Measurements from ENCODE around the gene USF1.
"Not testable (repeated sequence)": the region's sequence is repeated elsewhere in the genome, so short reads cannot be mapped to it uniquely, and the experiment has no call there.

USF1 gene

DNA sequence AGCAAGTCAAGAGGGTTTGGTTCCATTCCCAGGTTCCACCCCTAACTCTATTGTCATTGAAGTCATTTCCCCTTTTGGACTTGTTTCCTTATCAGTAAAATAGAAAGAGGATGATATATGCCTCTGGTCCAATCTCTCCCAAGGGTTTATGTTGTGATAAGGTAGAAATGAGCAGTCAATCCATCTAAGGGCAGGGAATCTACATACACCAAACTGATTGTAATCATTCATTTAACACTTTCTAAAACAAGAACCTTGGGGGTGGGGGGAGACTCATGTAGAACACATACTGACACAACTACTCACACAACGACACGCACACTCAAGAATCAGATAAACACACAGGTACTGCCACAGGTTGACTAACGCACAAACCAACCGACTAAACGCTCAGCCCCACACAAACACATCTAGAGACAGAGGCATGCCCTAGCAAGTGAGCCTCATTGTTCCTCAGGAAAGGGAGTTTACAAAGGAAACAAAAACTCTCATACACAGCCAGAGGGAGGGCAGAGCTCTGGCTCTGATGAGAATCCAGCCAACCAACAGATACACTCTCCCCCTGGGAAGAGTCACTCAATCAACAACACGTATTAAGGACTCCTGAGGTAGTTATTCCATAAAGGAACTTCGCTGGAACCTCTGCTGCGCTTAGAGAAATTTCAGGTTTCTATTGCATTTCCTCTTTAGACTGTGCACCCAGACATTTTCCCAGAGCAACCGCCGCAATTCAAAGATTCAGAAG lies 25.9 kb downstream of the USF1 start:
- DNase-seq (ENCODE audit: low read depth in 3 of 3), result no peak

DNA sequence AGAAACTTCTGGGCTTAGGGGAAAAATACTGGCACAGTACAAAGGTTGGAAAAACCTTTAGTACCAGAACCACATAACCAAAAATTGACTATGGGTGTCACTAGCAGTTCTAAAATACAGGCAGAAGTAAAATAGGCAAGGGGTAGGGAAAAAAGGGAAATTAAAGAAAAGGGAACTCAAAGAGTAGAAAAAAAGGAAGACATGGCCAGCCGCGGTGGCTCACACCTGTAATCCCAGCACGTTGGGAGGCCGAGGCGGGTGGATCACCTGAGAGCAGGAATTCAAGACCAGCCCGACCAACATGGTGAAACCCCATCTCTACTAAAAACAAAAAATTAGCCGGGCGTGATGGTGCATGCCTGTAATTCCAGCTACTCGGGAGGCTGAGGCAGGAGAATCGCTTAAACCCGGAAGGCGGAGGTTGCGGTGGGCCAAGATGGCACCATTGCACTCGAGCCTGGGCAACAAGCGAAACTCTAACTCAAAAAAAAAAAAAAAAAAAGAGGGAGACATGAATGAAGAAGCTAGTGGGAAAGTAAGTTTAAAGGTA lies 26.6 kb downstream of the USF1 start:
- not testable (repeated sequence) for DNase-seq (ENCODE audit: low read depth in 3 of 3)

DNA sequence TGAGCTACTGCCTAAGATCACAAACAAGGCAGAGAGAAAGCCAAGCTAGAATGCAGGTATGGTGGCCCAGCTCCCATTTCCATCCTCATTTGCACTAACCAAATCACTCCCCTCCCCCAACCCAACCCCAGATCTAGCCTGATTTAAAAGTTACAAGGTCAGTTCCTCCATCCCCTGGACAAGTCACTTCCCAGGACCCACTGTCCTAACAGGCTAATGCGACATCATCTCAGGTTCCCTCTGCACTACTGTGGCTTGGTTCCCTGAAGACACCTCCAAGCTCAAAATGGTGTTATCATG lies 27.2 kb downstream of the USF1 start:
- DNase-seq (ENCODE audit: low read depth in 3 of 3), result no peak

DNA sequence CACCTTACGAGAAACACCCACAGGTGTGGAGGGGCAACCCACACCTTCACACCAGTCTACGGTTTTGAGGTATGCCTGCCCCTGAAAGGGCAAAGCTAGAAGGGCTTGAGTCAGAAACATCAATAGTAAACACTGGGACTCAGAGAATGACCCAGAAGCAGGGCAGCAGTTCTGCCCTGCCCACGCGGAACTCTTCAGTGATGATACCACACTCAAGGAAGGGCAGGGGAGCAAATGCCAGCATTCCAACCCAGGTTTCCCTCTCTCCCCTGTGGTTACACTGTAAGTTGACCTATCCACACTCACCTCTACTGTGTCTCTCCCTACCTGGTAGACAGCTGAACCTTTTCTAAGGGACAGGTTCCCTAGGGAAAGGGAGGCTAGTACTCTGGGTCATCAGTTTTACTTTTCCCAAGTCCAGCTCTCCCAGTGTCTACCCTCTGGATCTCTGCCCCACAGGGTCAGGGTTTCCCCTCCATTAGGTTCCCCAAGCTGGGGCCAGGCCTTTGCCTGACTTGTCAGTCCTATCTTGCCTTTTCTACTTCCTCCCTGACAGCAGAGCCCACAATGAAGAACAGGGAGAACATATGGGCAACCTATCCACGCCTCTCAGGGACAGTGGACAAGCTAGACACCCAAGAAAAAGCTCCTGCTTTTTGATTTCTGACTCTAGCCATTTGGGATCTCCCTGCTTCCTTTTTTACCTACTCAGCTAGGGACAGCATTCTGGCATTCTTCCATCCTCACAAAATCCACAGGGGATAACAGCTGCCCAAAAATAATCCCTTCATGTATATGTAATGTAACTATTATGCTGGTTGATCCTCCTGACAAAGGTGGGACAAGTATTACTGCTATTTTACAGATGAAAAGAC lies 27.8 kb downstream of the USF1 start:
- no peak for DNase-seq (ENCODE audit: low read depth in 3 of 3)

DNA sequence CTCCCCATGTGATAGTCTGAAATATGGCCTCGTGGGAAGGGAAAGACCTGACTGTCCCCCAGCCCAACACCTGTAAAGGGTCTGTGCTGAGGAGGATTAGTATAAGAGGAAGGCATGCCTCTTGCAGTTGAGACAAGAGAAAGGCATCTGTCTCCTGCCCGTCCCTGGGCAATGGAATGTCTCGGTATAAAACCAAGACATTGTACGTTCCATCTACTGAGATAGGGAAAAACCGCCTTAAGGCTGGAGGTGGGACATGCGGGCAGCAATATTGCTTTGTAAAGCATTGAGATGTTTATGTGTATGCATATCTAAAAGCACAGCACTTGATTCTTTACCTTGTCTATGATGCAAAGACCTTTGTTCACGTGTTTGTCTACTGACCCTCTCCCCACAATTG lies 28.6 kb downstream of the USF1 start:
- DNase-seq (ENCODE audit: low read depth in 3 of 3), result not testable (repeated sequence)

DNA sequence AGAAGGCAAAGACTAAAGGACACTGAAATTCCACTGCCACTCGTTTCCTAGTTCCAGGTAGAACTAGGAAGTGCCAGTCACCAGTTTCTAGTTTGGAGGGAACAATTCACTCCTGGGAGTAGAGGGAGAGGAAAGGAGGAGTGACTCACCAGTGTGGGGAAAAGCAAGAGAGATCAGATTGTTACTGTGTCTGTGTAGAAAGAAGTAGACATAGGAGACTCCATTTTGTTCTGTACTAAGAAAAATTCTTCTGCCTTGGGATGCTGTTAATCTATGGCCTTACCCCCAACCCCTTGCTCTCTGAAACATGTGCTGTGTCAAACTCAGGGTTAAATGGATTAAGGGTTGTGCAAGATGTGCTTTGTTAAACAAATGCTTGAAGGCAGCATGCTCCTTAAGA lies 29.1 kb downstream of the USF1 start:
- DNase-seq (ENCODE audit: low read depth in 3 of 3), result not testable (repeated sequence)

DNA sequence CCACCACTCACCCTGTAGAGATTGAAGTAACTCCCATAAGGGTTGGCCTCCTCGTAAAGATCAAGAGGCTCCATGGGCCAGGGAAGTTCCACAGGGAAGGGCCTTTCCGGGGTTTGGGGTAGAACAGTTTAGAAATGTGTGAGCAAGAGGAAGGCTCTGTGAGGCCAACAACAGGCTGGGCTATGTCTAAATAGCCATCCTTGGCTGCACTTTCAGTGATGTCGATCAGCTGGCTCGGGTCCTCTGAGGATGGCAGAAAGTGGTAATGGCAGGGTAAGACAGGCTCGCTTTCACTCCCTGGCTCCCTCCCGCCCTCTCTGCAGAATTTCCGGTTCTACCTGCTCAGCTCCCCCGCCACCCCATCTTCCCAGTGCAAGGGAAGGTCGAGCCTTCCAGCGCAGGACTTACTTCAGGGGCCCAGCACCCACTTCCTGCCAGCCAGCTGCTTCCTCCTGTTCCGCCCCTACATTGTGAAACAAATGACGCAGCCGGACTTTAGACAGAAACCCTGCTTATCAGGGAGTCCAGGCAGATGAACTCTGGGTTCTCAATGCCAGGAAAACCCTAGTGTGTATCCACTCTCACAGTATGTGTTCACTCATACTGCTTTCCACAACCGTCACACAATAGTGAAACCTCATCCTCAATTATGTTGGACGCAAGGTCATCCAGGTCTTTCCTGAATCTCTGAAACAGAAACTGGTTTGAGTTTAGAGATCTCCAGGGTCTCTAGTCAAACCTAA lies 32.1 kb downstream of the USF1 start:
- peak in 2 of 3 experiments; percentile 26 to 68 for DNase-seq (ENCODE audit: low read depth in 3 of 3)

DNA sequence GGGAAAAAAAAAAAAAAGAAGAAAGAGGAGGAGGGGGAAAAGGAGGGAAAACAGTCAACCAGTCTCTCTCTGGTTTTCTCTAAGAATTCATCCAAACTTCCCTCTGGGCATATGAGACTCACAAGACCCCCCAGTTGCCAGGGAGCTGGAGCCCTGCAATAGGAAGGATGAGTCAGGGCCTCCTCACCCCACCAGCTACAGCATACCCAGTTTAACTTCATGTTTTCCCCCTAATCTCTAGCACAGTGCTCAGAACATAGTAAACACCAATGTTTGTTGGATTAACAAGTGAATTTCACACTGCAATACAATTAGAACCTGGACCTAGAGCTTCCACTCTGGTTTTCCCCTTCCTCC lies 32.7 kb downstream of the USF1 start:
- DNase-seq (ENCODE audit: low read depth in 3 of 3), result no peak

DNA sequence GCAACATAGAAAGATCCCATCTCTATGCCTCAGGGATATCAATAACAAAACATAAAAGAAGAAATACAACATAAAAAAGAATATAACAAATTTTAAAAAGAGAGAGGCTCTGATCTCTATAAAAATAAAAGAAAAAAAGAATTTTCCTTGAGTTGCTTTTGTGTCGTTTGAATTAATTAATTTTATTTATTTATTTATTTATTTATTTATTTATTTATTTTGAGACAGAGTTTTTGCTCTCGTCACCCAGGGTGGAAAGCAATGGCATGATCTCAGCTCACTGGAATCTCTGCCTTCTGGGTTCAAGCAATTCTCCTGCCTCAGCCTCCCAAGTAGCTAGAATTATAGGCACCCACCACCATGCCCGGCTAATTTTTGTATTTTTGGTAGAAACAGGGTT lies 33.4 kb downstream of the USF1 start:
- DNase-seq (ENCODE audit: low read depth in 3 of 3), result no peak

DNA sequence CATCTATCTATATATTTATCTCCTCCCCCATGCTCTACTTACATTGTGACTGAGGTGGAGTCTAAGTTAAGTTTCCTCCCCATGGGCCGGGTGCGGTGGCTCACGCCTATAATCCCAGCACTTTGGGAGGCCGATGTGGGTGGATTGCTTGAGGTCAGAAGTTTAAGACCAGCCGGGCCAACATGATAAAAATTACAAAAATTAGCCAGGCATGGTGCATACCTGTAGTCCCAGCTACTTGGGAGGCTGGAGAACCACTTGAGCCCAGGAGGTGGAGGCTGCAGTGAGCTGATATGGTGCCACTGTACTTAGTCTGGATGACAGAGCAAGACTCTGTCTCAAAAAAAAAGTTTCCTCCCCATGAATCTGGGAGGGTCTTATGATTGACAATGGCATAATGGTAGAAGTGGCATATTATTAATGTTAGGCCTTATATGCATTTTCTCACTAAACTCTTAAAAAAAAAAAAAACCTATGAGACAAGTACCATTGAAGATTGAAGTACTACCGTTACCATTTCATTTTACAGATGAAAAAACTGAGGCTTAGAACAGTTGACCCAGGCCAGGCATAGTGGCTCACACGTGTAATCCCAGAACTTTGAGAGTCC lies 36.1 kb downstream of the USF1 start:
- no peak for DNase-seq (ENCODE audit: low read depth in 3 of 3)

DNA sequence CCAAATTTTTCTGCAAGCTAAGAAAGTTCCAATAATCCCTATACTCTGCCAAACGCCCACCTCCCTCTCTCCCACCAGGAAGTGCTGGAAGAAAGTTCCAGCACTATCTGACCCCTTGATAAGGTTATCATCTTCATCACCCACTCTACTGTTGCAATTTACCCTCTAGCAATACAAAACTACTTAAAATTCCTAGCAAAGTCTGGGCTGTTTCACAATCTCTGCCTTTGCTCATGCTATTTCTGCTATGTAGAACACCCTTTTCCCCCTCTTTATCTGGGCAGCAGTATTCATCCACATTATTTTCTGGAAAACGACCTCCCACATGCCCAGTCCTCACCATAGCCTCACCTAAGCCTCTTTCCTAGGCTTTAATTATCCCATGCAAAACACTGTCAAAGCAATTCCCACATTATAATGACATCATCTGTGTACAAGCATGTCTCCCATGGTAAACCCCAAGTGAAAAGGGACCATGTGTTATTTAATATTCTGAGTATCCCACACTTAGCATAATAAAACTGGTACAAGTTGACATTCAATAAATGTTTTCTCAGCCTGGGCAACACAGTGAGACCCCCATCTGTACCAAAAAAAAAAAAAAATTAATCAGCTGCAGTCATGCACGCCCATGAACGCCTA lies 36.8 kb downstream of the USF1 start:
- no peak for DNase-seq (ENCODE audit: low read depth in 3 of 3)

DNA sequence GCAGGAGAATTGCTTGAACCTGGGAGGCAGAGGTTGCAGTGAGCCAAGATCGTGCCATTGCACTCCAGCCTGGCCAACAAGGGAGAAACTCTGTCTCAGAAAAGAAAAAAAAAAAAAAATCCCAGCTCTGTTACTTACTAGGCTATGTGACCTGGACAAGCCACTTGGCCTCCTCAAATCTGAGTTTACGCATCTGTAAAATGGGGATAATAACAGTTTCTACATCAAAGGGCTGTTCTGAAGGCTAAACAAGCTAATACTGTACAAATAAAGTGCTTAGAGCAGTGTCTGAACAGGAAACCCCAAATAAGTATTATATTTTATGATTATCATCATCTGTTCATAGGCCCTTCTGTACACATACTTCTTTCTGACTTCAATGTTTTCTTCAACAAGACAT lies 38.4 kb downstream of the USF1 start:
- no peak for DNase-seq (ENCODE audit: low read depth in 3 of 3)

DNA sequence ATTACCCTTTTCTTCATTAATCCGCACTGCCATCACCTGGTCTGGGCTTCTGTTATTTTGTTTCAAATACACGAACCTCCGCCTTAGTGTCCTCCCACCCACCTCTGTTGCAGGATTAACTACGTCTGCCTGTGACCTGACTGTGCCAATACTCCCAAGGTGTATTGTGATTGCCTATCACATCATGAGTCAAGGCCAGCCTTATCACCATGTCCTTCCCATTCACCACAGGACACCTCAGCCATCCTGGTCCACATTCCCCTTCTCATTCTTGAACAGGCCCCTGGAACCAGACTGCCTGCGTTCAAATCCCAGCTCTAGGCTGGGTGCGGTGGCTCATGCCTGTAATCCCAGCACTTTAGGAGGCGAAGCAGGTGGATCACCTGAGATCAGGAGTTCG lies 39.2 kb downstream of the USF1 start:
- DNase-seq (ENCODE audit: low read depth in 3 of 3), result no peak

DNA sequence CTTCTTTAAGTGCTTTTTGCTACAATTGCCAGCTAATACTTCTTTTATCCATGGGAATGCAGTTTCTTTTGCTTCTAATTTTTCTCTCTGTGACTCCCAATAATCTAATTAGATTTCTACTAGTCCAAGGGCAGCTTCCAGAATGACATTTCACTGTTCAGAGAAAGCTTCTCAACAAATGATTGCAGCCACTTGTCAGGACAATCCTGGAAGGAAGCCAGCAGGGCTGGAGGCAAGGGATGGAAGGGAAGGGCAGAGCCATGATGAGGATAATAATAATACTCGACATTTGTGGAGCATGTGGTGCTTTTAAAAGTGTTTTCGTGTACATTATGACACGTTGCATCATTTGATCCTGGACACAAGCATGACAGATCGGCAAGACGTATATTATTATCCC lies 44.3 kb downstream of the USF1 start:
- DNase-seq (ENCODE audit: low read depth in 3 of 3), result no peak

DNA sequence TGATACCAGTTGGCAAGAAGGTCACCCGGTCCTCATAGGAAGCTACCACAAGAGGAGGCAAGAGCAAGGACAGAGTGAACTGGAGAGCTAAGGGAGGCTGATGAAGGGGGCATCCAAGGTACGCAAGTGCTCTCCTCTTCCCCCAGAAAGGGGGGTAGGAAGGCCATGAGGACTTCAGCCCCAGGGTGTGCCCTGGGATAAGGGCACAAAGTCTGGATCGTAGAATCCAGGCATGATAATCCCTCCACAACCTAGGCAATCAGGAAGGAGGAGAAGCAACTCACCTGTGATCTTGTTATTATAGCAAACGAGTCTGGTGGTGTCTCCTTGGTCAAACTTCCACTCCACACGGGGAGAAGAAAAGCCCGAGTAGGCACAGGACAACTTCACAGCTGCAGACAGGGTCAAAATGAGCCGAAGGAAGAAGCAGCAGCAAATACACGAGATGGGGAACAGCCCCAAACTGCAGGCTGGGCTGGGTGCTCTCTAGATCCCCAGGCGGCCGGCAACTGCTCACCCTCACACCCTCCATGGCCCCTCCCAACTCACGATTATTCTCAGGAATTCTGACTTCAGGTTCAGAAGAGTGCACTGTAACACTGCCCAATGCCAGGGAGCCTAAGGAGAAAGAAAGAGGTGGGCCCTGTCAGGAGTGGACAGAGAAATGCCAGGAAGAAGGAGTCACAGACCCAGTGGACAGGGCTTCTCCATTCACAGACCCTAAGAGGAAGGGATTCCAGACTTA lies 44.9 kb downstream of the USF1 start:
- no peak for DNase-seq (ENCODE audit: low read depth in 3 of 3)

DNA sequence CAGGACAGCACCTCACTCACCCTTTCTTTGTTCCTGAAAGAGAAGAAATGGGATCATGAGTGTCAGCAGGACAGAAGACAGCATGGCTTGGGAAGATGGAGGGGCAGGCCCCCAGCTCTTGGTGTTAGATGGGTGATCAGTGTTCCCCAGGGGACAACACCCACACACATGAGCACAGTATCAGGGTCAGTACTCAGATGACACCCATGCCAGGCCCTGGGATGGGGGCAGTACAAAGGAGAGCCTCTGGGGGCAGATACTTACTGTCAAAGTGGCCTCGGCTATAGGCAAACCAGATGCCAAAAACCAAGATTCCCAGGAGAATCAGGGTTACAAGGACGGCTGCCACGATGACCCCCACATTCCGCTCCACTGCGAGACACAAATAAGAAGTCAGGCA lies 46.4 kb downstream of the USF1 start:
- DNase-seq (ENCODE audit: low read depth in 3 of 3), result no peak

DNA sequence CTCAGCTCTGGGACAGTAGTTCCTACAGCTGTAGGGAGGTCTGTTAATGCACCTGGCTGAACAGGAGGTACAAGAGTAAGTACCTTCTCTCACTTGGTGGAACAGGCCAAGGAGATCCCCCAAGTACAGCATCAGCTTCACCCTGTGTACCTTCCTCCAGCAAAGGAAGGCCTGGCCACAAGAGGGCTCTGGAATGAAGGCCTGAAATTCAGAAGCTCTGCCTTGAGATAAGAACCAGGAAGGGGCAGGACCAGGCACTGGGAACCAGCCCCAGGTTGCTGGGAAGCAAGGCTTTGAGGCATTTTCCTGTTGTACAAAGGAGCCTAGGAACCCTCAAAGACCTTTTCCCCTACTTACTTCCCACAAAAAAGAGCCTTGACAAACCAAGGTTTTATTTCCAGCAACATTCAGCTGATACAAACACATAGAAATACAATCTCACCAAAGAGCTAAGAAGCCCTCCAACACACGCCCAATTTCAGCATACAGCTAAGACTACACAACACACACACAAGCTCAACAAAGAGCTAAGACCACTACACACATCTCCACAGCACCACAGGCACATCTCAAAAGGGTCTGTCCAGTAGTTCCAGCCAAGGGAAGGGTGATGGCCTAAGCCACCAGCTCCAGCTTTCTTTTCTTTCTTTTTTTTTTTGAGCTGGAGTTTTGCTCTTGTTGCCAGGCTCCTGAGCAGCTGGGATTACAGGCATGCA lies 48.3 kb downstream of the USF1 start:
- peak in 2 of 3 experiments; percentile 18 to 33 for DNase-seq (ENCODE audit: low read depth in 3 of 3)

DNA sequence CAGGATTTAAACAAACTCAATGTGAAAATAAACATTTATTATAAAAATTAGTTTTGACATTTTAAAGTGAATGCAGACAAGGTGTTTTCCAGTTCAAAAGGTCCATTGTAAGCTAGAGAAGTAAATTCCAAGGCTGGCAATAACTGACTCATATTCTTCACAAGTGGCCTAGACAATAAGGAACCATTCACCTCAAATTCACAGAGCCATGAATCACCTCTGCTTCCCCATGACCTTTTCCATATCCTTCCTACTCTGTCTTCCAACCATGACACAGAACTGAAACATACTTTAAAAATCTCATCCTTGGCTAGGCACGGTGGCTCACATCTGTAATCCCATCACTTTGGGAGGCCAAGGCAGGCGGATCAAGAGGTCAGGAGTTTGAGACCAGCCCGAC lies 49.6 kb downstream of the USF1 start:
- no peak for DNase-seq (ENCODE audit: low read depth in 3 of 3)

DNA sequence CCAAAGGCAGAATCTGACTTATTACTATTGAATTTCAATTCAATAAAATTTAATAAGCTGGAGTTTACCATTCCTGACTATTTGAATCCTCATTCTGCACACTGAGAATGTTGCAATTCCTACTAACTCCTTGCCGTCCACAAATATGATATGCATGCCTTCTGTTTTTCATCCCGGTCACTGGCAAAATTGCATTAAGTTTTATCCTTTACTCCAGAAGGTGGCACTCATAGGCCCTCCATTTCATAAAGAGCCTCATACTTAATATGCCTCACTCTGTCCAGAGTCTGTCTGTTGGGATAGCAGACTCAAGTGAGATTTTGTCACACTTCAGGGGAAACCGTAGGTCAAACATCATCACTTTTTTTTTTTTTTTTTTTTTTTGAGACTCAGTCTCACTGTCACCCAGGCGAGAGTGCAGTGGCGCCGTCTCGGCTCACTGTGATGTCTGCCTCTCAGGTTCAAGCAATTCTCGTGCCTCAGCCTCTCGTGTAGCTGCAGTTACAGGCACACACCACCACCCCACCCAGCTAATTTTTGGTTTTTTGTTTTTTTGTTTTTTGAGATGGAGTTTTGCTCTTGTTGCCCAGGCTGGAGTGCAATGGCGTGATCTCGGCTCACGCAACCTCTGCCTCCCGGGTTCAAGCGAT lies 52.1 kb downstream of the USF1 start:
- no peak for DNase-seq (ENCODE audit: low read depth in 3 of 3)

DNA sequence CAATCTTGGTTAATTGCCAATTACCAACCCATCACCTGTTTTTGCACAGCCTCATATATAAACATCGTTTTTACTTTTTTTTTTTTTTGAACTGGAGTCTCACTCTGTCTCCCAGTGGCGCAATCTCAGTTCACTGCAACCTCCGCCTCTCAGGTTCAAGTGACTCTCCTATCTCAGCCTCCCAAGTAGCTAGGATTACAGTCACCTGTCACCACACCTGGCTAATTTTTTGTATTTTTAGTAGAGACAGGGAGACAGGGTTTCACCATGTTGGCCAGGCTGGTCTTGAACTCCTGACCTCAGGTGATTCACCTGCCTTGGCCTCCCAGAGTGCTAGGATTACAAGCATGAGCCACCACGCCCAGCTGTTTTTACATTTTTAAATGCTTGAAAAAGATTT lies 53.7 kb downstream of the USF1 start:
- not testable (repeated sequence) for DNase-seq (ENCODE audit: low read depth in 3 of 3)
